Ishikawa (cell line): ENCODE results near the gene CNTN1.

Source experiments
- CEBPB ChIP-seq: IDR thresholded peaks from 2 replicates; pipeline ENCODE4 v1.6.1; 2012
- CREB1 ChIP-seq: IDR thresholded peaks from 2 replicates; pipeline ENCODE4 v1.6.1; 2012; ENCODE audit warnings: low read depth
- EGR1 ChIP-seq: IDR thresholded peaks from 2 replicates; pipeline ENCODE4 v1.6.1; 2012
- EP300 ChIP-seq: IDR thresholded peaks from 2 replicates; pipeline ENCODE4 v1.6.1; 2012; ENCODE audit warnings: borderline replicate concordance
- FOXM1 ChIP-seq: IDR thresholded peaks from 2 replicates; pipeline ENCODE4 v1.6.1; 2012; ENCODE audit warnings: low read depth, borderline replicate concordance
- MAX ChIP-seq: IDR thresholded peaks from 2 replicates; pipeline ENCODE4 v1.6.1; 2012
- NFIC ChIP-seq: IDR thresholded peaks from 2 replicates; pipeline ENCODE4 v1.6.1; 2012
- RAD21 ChIP-seq: IDR thresholded peaks from 2 replicates; pipeline ENCODE4 v1.6.1; 2012; ENCODE audit warnings: low read depth
- REST ChIP-seq: IDR thresholded peaks from 2 replicates; pipeline ENCODE4 v1.6.1; 2012; ENCODE audit warnings: low read depth, mild to moderate bottlenecking
- TEAD4 ChIP-seq: IDR thresholded peaks from 2 replicates; pipeline ENCODE4 v1.6.1; 2012
- ZBTB7A ChIP-seq: IDR thresholded peaks from 2 replicates; pipeline ENCODE4 v1.6.1; 2012; ENCODE audit warnings: low read depth

DNA sequence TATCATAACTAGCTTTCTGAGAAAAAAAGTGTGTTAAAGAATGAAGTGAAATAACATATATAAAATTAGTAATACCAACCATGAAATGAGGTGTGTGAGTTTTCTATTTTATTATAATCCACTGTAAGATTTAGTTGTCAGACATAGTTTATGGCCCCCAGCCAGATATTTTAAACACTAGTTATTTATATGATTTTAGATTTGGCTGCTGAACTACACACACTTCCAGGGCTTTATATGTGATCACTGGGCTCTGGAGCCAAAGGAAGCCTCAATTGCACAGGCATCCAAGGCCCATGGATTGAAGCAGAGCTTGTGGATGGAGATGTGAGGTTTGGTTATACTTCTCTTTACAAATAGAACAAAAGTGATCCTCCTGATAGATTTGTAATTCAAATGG is 48.7 kb upstream of the CNTN1 start:
- TF ChIP-seq ZBTB7A = no peak
- no peak for TF ChIP-seq TEAD4
- TF ChIP-seq EP300 = no peak
- no peak for TF ChIP-seq NFIC
- TF ChIP-seq EGR1 = no peak
- TF ChIP-seq CREB1 = no peak
- no peak for TF ChIP-seq CEBPB
- TF ChIP-seq RAD21 = no peak
- no peak for TF ChIP-seq MAX
- TF ChIP-seq FOXM1 = no peak
- TF ChIP-seq REST = no peak
